Sciatic nerve (tissue), 2 donors: ENCODE measurements around the gene PLD1. TPM values are rescaled to one million over a fixed set of nuclear protein-coding genes. Genes with fewer than 3 reads are reported as not detected.
A peak's percentile ranks its signal among the peaks of the same experiment; 100 is the strongest.
"Not testable (repeated sequence)": the region's sequence is repeated elsewhere in the genome, so short reads cannot be mapped to it uniquely, and the experiment has no call there.

Experiments
- ATAC-seq: fragments of 200-7000 bp; cut with Tn5 transposase; one replicate; pipeline ENCODE4 v1.9.1; 2020; ENCODE audit warnings: mild to moderate bottlenecking, moderate library complexity
- DNase-seq: peaks from one replicate; pipeline ENCODE4 v3.0.0-alpha.2; 2020; ENCODE audit warnings: low spot score
- intact Hi-C: fragments of 100-400 bp; cut with DNase I; formaldehyde crosslinking; loops from one replicate; pipeline ENCODE4 v1.14.2; 2022
- total RNA-seq: library from RNA; stranded (reverse); fragmentation: NEBNext Ultra II Directional; extraction: Animal tissue kit (Norgen Biotek cat#: 25700); gene quantifications from one replicate; pipeline ENCODE4 v1.2.1, GENCODE V29; 2021
- donor health status: DM: no; HTN: no; CAD: no.
- donor health status: DM: no; HTN: no; CAD: no.

The PLD1 gene
- total RNA-seq, 1 donor from 2014 or later, result 36.8 TPM

DNA sequence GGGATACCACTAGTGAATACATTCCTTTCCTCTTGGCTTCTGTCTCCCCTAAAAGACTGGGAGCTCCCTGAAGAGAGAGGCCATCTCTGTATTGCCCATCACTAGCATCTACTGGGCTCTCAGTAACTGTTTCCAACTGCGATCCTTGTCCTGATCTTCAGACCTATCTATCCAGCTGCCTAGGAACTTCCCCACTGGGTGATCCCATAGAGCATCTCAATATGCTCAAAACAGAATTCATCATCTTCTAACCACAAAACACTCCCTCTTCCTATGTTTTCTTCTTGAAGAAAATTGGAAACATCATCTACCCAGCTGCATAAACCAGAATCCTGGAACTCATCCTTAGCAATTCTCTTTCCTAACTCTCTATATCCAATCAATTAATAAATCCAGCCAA, 54.6 kb downstream of the PLD1 start:
- peak; percentile 43 for ATAC-seq
- DNase-seq, result no peak
- intact Hi-C loops, result no loop called here

DNA sequence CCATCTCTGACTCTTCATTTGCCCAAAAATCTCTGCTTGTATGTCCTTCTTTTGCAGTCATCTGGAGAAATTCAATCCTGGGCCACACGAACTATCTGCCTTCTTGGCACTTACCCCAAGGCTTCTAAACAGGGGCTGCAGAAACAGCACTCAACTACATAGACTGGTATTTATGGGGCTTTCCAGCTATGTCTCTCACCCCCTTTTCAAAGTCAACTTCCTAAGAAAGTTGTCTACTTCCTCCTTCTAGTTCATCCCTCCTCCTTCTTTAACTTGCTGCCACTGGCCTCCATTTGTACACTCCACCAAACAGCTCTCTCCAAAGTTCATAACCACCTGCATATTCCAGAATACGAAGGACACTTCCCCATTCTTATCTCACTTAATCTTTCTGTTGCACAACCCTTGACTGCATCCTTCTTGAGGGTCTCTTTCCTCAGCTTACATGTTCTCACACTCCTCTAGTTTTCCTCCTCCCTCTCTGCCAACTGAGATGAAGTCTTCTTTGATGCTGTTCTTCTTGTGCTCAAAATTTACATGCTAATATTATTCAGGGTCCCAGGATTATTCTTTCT, 55.2 kb downstream of the PLD1 start:
- DNase-seq (no peak), ATAC-seq (no peak)
- intact Hi-C loops, result no loop called here

DNA sequence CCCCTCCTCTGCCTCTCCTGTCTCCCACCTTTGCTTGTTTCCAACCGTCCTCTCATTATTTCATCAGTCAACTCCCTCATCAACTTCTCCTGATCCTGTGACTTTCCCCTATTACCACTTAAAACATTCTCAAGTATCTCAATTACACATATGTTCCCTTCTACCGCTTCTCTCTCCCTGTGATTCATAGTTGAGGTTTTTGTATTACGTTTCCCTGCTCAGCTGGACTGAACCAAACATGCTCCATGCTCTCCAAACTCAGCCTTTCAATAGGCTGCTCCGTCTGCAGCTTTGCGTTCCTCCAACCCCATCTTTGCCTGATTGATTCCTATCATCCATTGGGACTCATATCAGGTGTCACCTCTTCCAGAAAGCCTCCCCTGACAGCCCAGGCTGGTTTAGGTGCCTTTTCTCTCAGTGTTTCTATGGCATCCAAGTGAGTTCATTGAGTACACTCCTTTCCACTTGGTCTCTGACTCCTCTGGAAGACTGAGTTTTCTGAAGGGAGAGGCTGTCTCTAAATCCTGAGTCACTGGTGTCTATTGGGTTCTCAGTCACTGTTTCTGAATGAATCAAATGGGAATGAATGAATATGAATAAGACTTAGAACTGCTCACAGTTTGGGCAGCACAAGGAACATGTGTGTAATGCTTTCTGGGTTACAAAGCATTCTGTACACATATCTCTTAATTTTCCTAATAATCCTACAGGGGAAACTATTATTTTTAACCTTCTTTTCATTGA, 56.4 kb downstream of the PLD1 start:
- DNase-seq, result no peak
- ATAC-seq, result no peak
- intact Hi-C loops, result no loop called here

DNA sequence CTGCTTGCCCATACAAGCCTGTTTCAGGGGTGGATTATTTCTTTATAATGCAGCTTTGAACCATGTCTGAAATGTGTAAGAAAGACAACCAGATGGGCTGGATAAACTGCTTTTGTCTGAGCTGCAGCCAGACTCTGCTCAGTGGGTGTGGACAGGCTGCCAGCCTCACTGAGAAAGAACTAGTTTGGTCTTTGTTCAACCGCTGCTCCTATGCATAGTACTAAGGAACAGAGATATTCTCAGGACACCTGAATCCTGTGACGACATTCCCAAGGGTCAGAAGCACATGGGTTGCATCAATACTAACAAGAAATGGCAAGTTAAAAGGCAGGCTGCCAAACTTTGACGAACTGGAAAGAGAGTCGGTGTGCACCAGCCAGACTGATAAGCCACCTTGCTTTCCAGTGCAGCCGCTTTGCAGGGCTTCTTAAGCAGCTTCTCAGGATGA, 57.2 kb downstream of the PLD1 start:
- intact Hi-C loops, result no loop called here
- ATAC-seq (peak; percentile 40), DNase-seq (no peak)

DNA sequence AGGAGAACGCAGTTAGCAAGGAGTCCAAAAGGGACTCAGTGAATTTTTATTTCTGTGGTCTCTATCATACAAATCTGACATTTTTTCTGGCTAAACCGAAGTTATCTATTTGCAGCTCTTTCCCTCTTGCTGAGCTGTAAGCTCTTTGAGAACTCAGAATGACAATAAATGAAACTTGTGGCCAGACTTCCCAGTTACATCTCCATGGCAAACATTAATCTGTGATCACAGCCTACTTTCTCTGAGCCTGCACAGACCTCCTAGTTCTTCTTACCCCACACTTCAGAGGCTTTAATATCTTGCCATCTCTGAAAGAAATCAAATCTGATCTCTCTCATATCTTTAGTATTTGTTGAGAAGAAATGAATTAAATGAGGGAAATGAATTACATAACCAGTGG, 58.0 kb downstream of the PLD1 start:
- intact Hi-C loops, result no loop called here
- ATAC-seq (no peak), DNase-seq (no peak)

DNA sequence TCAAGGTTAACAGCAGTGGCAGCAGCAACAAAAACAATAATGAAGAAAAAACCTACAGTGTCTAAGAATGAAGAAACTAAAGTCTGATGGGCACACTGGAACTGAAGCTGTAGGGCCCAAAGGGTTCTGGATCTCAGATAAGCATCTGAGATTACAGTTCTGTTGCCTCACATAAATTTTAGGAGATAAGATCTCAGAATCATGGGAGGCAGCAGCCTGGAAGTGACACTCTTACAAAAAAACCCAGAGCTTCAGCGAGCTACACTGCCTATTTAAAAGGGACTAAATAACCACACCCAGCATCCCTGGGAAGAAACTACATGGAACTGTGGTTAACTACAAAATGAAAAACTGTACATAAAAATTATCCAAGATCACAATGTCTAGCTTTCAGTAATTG, 61.2 kb downstream of the PLD1 start:
- DNase-seq (no peak), ATAC-seq (no peak)
- intact Hi-C loops, result no loop called here

DNA sequence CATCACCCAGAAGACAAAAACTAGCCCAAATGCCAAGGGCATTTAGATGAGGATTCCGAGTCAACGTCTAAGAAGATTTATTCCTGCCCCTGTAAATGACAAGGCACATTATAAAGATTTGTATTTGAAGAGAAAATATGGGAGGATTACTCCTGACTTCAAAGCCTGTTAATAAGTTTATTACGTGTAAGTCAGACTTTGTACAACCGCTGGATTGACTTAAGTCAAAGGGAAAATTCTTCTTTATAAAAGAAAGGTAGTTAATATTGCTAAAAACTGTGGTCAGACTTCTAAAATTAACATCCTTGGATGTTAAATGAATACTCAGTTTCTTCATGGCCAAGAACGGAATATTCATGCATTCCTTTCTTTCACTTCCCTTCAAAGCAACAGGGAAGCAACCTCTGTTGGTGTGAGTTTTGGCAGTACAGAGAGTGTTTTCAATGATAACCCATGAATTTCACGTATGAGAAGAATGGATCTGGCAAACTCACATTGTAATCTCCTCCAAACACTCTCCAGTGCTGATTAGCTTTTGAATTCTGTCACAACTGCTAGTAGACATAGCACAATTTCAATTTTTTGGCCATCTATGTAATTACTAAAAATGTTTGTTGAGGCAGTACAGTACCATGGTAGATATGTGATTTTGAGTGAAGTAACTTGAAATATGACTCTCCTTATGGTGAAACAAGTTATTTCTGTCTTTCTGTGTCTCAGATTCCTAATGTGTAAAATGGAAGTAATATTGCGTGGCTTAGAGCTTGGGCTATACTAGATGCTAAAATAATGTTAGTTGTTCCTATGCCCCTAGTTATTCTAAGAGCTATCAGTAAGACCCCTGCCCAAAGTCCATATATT, 62.0 kb downstream of the PLD1 start:
- peak; percentile 51 for ATAC-seq
- intact Hi-C loops, result no loop called here
- no peak for DNase-seq

DNA sequence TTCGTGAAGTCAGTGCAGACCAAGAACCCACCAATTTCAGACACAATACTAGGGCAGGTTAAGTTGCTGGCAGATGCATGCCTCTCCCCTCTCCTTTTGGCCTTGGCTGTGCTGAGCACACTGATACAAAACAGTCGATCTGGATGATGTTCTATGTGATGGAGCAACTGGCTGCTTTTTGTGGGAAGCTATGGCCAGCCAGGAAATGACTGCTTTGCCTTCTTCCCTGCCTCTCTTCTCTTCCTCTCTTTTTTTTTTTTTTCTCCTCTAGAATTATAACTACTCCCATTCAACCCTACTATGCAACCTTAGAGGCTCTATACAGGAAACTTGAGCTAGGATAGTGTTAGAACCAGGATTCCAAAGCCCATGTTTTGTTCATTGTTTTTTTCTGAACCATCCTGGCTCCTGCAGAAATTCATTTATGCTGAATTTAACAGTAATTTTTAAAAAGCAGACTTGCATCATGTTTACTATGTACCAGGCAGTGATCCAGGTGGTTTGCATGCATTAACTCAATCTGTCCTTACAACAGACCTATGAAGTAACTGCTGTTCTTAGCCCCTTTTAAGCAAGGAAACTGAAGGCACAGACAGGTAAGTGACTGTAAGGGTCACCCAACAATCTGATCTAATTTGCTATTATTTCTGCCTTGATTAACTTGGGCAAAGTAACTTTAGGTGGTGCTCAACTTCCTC, 62.9 kb downstream of the PLD1 start:
- no peak for DNase-seq
- ATAC-seq, result peak; percentile 31
- intact Hi-C loops, result no loop called here

DNA sequence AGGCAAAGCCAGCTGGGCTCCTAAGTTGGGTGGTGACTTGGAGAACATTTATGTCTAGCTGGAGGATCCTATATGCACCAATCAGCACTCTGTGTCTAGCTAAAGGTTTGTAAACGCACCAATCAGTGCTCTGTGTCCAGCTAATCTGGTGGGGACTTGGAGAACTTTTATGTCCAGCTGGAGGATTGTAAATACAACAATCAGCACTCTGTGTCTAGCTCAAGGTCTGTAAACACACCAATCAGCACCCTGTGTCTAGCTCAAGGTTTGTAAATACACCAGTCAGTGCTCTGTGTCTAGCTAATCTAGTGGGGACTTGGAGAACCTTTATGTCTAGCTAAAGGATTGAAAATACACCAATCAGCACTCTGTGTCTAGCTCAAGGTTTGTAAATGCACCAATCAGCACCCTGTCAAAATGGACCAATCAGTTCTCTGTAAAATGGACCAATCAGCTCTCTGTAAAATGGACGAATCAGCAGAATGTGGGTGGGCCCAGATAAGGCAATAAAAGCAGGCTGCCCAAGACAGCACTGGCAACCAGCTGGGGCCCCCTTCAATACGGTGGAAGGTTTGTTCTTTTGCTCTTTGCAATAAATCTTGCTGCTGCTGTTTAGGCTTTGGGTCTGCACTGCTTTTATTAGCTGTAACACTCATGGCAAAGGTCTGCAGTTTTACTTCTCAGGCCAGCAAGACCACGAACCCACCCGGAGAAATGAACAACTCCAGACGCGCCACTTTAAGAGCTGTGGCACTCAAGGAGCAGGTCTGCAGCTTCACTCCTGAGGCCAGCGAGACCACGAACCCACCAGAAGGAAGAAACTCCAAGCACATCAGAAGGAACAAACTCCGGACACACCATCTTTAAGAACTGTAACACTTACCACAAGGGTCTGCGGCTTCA, 63.7 kb downstream of the PLD1 start:
- ATAC-seq, DNase-seq, intact Hi-C loops: not testable (repeated sequence)

DNA sequence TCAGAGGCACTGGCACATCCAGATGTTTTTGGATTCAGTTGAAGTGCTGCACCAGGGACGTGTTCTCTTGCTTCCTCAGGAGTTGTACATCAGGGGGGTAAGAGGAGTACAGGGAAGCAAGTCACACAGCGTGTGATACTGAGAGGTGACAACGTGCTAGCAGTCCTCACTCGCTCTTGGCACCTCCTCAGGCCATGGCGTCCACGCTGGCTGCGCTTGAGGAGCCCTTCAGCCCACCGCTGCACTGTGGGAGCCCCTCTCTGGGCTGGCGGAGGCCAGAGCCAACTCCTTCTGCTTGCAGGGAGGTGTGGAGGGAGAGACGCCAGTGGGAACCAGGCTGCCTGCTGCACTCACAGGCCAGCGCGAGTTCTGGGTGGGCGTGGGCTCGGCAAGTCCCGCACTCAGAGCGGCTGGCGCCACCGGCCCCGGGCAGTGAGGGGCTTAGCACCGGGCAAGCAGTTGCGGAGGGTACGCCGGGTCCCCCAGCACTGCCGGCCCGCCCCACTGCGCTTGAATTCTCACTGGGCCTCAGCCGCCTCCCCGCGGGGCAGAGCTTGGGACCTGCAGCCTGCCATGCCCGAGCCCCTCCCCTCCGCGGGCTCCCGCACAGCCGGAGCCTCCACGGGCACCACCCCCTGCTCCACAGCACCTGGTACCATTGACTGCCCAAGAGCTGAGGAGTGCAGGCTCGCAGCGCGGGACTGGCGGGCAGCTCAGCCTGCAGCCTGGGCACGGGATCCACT, 64.5 kb downstream of the PLD1 start:
- DNase-seq (no peak), ATAC-seq (no peak)
- intact Hi-C loops, result no loop called here

DNA sequence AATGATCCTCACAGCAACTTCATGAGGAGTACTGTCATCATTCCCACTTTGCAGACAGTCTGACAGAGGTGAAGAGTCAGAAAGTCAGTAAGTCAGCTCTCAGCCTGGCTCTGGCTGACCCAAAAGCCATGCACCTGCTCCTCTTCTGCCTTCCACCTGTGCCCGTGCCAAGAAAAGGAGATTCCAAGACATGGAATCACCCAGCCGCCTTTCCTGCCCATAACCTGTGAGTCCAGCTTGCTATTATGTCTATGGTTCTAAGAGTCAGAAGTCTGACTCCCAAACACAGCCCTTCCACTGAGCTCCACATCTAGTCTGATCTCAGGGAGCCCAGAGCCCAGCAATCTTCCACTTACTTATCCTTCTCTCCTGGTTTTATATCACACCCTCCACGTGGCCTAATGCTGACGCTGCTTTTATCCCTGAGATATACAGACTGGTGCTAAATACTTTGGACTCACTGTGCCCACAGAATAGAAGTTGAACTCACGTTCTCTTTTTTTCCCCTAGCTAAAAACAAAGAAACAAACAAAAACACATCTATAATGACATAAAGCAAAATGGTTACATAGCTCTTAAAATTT, 66.0 kb downstream of the PLD1 start:
- DNase-seq, result no peak
- intact Hi-C loops, result no loop called here
- ATAC-seq, result peak; percentile 9

DNA sequence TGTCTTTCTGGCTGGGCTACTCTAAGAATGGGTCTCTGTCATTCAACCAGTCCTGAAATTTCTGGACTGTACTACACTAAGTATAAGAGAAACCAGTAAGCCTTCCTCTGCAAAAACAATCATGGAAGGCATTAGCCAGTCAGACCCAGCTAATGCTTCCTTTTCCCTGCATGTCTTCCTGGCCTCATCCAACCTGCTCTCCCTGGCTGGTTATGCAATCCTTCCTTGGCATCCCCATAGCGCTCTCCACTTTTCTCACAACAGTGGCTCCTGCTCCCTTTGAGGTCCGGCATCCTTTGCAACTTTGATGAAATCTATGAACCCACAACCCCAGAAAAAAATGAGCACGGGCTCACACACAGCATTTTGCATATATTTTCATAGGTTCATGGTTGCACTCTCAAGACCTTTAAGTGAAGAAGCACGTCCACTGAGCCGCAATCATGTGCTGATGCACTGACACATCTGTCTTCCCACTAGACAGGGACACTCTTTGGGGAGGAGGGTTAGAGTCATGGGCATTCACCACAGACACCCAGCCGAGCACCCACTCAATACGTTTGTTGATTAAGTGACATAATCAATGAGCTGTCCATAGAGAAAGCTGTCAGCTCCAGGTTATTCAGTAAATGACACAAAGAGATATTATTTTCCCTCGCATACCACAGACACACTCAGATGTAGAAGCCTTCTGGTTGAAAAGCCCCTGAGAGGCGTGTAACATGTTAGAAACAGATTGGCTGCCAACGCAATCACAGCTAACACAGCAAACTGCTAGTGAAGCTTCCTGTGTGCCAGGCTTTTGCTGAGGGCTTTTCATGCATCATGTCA, 66.7 kb downstream of the PLD1 start:
- ATAC-seq (peak; percentile 76), DNase-seq (no peak)
- intact Hi-C loops, result no loop called here

DNA sequence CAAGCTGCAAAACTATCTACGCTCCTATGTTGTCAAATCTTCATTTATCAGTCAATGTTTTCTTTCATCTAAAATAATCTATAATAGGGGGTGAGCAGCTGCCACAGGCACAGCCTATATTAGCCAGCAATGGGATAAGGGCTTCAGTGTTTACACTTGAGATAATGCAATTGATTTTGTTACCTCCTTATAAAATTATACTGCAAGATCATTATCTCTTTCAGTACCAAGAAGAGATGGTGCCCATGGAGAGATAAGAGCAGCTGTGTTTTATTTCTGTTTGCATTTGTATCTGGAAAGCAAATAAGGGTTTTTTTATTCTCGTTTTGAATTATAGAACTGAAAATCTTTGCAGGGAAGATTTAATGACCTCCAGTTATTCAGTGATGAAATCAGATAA, 68.9 kb downstream of the PLD1 start:
- ATAC-seq, result no peak
- DNase-seq, result no peak
- intact Hi-C loops, result no loop called here

DNA sequence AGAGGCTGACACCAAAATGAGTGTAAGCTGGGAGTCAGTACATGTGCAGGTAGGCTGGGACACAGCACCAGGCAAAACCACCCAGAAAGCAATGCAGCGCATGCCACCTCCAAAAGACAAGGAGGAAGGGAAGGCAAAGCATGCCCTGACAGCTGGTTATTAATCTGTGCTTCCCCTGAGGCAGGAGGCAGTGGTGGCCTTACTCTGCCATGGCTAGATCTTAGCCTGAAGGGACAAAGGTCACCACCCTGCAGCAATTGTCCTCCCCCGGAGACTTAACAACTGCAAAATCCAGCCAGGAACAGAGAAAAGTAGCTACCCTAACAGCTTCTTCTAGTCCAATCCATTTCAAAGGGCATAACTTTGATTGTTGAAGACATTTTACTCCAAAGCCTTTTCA, 73.7 kb downstream of the PLD1 start:
- intact Hi-C loops, result no loop called here
- ATAC-seq, result no peak

DNA sequence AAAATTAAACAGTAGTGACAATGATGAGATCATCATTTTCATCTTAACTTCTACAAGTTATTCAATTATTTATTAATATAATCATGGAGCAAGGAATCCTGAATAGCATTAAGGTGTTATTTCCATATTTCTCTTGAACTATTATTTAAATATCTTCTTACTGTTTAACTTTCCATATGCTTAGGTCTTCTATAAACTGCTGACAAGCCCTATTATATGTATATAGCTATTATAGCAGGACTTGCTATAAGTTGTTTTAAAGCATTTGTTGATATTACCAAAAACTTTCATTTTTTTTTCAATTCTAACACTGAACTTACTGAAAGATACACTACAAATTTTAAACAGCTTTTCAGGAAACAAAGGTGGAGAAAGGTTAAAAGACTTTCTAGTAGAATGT, 76.7 kb downstream of the PLD1 start:
- intact Hi-C loops, result no loop called here
- ATAC-seq (no peak), DNase-seq (no peak)

More for the DNA sequence above, 73.7 kb downstream of the PLD1 start:
- DNase-seq, result no peak

DNA sequence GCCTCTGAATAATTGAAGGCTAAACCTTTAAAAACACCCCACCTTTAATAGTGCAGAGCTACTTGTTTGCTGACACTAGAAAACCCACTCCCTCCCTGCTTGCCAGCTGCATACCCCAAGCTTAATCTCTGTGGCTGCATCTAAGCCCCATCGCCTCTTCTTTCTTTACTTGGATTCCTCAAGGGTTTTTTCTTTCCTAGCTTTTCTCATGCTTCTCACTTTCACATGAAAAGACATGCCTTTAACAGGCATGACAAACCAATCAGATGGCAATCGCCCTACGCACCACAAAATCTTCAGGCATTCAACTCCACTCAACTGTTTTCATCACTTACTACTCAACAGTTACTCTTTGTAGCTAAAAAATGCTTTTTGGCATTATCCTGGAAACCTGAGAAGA, 77.5 kb downstream of the PLD1 start:
- intact Hi-C loops, result no loop called here
- ATAC-seq (no peak), DNase-seq (no peak)

DNA sequence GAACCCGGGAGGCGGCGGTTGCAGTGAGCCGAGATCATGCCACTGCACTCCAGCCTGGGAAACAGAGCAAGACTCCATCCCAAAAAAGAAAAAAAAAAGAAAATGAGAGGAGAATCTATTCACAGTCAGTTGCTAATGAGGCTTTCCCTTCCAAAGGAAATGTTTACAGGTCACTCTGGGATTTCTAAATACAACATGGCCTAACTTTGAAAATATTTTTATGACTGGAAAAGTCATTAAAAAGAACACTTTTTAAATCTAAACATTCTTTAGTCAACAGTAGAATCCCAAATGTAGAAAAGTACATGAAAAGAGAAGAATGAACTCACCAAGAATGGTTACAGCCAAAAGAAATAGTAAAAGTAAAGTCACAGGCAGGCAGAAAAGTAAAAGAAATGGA, 78.6 kb downstream of the PLD1 start:
- intact Hi-C loops, result no loop called here
- DNase-seq (no peak), ATAC-seq (no peak)
